OCI-LY7 (cell line): Measurements from ENCODE around the gene CTBP2. TPM values are rescaled to one million over a fixed set of nuclear protein-coding genes. Genes with fewer than 3 reads are reported as not detected.

Source experiments
- BruUV-seq: library from RNA; stranded (reverse); fragments of 400-500 nt; replicated peaks from 2 replicates; lab custom pipeline; 2021; lab: Mats Ljungman, UMichigan
- CTCF ChIA-PET: fragments of 300-600 bp; sonication (Branson Sonifier 250); formaldehyde crosslinking; loops from one replicate; lab custom pipeline; 2022; ENCODE audit warnings: antibody characterized with exemption; ENCODE audit not compliant: unreplicated experiment; lab: Charles Lee
- POLR2A ChIA-PET: fragments of 300-600 bp; sonication (Branson Sonifier 250); formaldehyde crosslinking; loops from one replicate; lab custom pipeline; 2022; ENCODE audit warnings: antibody characterized with exemption; lab: Charles Lee
- DNase-seq: peaks from one replicate; pipeline ENCODE4 v3.0.0-alpha.2; 2015; ENCODE audit warnings: low spot score
- H2AFZ ChIP-seq: fragments of 200-600 bp; sonication (generic), shearing (Covaris generic); 2 replicates; pipeline ENCODE4 v1.6.1; 2014; ENCODE audit warnings: mild to moderate bottlenecking, antibody characterized with exemption, low read length, moderate library complexity
- H3K27ac ChIP-seq: fragments of 200-600 bp; sonication (generic); 2 replicates; pipeline ENCODE4 v1.5.1; 2014; ENCODE audit warnings: mixed run types, low read depth, mild to moderate bottlenecking, moderate library complexity, low read length, inconsistent platforms; ENCODE audit not compliant: poor library complexity, severe bottlenecking
- H3K36me3 ChIP-seq: fragments of 200-600 bp; sonication (generic); 2 replicates; pipeline ENCODE4 v1.6.1; 2014; ENCODE audit warnings: mild to moderate bottlenecking, antibody characterized with exemption, low read length, moderate library complexity, mixed read lengths; ENCODE audit not compliant: insufficient read depth
- H3K4me1 ChIP-seq: fragments of 200-600 bp; sonication (generic); 2 replicates; pipeline ENCODE4 v1.5.1; 2014; ENCODE audit warnings: mild to moderate bottlenecking, low read length; ENCODE audit not compliant: insufficient read depth, poor library complexity, severe bottlenecking
- H3K4me2 ChIP-seq: fragments of 200-600 bp; sonication (generic); 2 replicates; pipeline ENCODE4 v1.6.1; 2014; ENCODE audit warnings: mild to moderate bottlenecking, low read length
- H3K4me3 ChIP-seq: fragments of 200-600 bp; sonication (generic); 2 replicates; pipeline ENCODE4 v1.5.1; 2014; ENCODE audit warnings: mild to moderate bottlenecking, low read depth, low read length; ENCODE audit not compliant: poor library complexity, severe bottlenecking
- H3K79me2 ChIP-seq: fragments of 200-600 bp; sonication (generic); 2 replicates; pipeline ENCODE4 v1.6.1; 2016; ENCODE audit warnings: low read depth, mild to moderate bottlenecking, low read length, moderate library complexity, mixed read lengths; ENCODE audit not compliant: insufficient read depth
- H3K9me2 ChIP-seq: fragments of 200-600 bp; sonication (generic); 2 replicates; pipeline ENCODE4 v1.6.1; 2016; ENCODE audit warnings: mild to moderate bottlenecking, low read length, mixed read lengths; ENCODE audit not compliant: insufficient read depth
- H3K9me3 ChIP-seq: fragments of 200-600 bp; sonication (generic); 2 replicates; pipeline ENCODE4 v1.6.1; 2014; ENCODE audit warnings: mild to moderate bottlenecking, mixed run types, low read length, mixed read lengths
- H4K20me1 ChIP-seq: fragments of 200-600 bp; sonication (generic); 2 replicates; pipeline ENCODE4 v1.6.1; 2014; ENCODE audit warnings: mild to moderate bottlenecking, antibody characterized with exemption, low read length, moderate library complexity, mixed read lengths; ENCODE audit not compliant: insufficient read depth
- EZH2phosphoT487 ChIP-seq: fragments of 200-600 bp; sonication (generic); IDR thresholded peaks from 2 replicates; pipeline ENCODE4 v1.6.1; 2018; ENCODE audit warnings: low read depth, borderline replicate concordance, mild to moderate bottlenecking, mixed run types, antibody characterized with exemption, low read length, moderate library complexity, mixed read lengths
- intact Hi-C: fragments of 100-400 bp; cut with micrococcal nuclease; formaldehyde crosslinking; loops from one replicate; pipeline ENCODE4 v1.10.0; 2022; ENCODE audit not compliant: unreplicated experiment
- total RNA-seq, 2 experiments: library from RNA; depleted of rRNA in 1 of 2; stranded (reverse); fragments of >200 nt in 1 of 2; shearing (Covaris generic) in 1 of 2; gene quantifications; 2 replicates each; pipeline ENCODE4 v1.2.3, GENCODE V29; 2014 to 2022
- TF ChIP-seq, protein P1 (sequence below): fragments of 200-600 bp; sonication (generic); conservative IDR thresholded peaks from 2 replicates; pipeline ENCODE4 v1.5.1; 2014; ENCODE audit warnings: mild to moderate bottlenecking, antibody characterized with exemption, low read length, moderate library complexity, mixed read lengths

Gene CTBP2
- total RNA-seq, 2 experiments from 2014 or later = not detected

- ChIA-PET CTCF (no interaction called here), POLR2A (no interaction called here)
- intact Hi-C loops = no loop called here
- Histone ChIP-seq H3K36me3 (no peaks in the 10 kb centered on the region), H3K4me2 (no peak overlapping the region), H4K20me1 (no peaks in the 10 kb centered on the region), H3K4me1 (no peaks in the 10 kb centered on the region), H3K9me2 (no peaks in the 10 kb centered on the region), H3K9me3 (no peaks in the 10 kb centered on the region), H3K79me2 (no peaks in the 10 kb centered on the region), H2AFZ (no peak overlapping the region), H3K4me3 (no peak overlapping the region), H3K27ac (no peak overlapping the region)
- no peak for DNase-seq
- TF ChIP-seq, protein P1, sequence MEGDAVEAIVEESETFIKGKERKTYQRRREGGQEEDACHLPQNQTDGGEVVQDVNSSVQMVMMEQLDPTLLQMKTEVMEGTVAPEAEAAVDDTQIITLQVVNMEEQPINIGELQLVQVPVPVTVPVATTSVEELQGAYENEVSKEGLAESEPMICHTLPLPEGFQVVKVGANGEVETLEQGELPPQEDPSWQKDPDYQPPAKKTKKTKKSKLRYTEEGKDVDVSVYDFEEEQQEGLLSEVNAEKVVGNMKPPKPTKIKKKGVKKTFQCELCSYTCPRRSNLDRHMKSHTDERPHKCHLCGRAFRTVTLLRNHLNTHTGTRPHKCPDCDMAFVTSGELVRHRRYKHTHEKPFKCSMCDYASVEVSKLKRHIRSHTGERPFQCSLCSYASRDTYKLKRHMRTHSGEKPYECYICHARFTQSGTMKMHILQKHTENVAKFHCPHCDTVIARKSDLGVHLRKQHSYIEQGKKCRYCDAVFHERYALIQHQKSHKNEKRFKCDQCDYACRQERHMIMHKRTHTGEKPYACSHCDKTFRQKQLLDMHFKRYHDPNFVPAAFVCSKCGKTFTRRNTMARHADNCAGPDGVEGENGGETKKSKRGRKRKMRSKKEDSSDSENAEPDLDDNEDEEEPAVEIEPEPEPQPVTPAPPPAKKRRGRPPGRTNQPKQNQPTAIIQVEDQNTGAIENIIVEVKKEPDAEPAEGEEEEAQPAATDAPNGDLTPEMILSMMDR = no peak
- TF ChIP-seq EZH2phosphoT487 = no peak
- no TSS peak for BruUV-seq
Measured at GRCh38 chr10:125087897-125088215, 72.5 kb downstream of the CTBP2 start.

- no peaks in the 10 kb centered on the region for H3K4me1 ChIP-seq
- H4K20me1 ChIP-seq = no peaks in the 10 kb centered on the region
- intact Hi-C loops = no loop called here
- H3K79me2 ChIP-seq = no peaks in the 10 kb centered on the region
- H3K4me2 ChIP-seq = no peak overlapping the region
- no peaks in the 10 kb centered on the region for H3K9me3 ChIP-seq
- TF ChIP-seq, protein P1 = no peak
- no peak for TF ChIP-seq EZH2phosphoT487
- no peak overlapping the region for H3K27ac ChIP-seq
- ChIA-PET CTCF (no interaction called here), POLR2A (no interaction called here)
- H2AFZ ChIP-seq = no peak overlapping the region
- no peaks in the 10 kb centered on the region for H3K9me2 ChIP-seq
- BruUV-seq = no TSS peak
- no peak for DNase-seq
- H3K36me3 ChIP-seq = no peaks in the 10 kb centered on the region
- no peak overlapping the region for H3K4me3 ChIP-seq
Measured at GRCh38 chr10:125087191-125087896, 73.0 kb downstream of the CTBP2 start.

- Histone ChIP-seq H3K4me1 (no peaks in the 10 kb centered on the region), H3K4me3 (no peak overlapping the region), H3K9me3 (no peaks in the 10 kb centered on the region), H3K4me2 (no peak overlapping the region), H4K20me1 (no peaks in the 10 kb centered on the region), H3K27ac (no peak overlapping the region), H3K9me2 (no peaks in the 10 kb centered on the region), H3K36me3 (no peaks in the 10 kb centered on the region), H2AFZ (no peak overlapping the region), H3K79me2 (no peaks in the 10 kb centered on the region)
- intact Hi-C loops = no loop called here
- POLR2A ChIA-PET = no interaction called here
- CTCF ChIA-PET = no interaction called here
- TF ChIP-seq EZH2phosphoT487 = no peak
- TF ChIP-seq, protein P1 = no peak
- DNase-seq = no peak
- no TSS peak for BruUV-seq
Measured at GRCh38 chr10:125086691-125087090, 73.7 kb downstream of the CTBP2 start.
